ENCODE data around the gene SLC7A8.

Gene SLC7A8

DNA sequence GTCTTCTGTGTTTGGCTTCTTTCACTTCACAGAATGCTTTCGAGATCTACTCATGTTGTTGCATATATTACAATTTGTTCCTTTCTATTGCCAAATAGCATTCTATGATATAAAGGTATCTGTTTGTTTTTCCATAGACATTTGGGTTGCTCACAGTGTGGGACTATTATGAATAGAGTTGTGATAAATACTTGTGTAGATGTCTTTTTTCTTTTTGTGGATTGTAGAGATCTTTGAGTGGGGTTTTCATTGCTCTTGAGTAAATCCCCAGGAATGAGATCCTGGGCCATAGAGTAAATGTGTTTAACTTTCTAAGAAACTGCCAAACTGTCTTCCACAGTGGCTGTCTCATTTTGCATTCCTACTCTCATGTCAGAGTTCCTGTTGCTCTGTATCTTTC lies 39.5 kb downstream of the SLC7A8 start:
- no peak overlapping the region for H3K18ac ChIP-seq (ENCODE audit: low read depth in 1 of 2, low read length in 2 of 2)
- H2BK120ac ChIP-seq (ENCODE audit: low read depth, low read length): no peak overlapping the region
- no peak overlapping the region for H4K91ac ChIP-seq (ENCODE audit: low read length)
- H2BK15ac ChIP-seq (ENCODE audit: low read depth, poor library complexity, severe bottlenecking): no peak overlapping the region
- no peak overlapping the region for H2AK5ac ChIP-seq (ENCODE audit: low read length, severe bottlenecking)
- no peak for DNase-seq
- no peak overlapping the region for H3K4me3 ChIP-seq (ENCODE audit: insufficient read depth in 1 of 2, low read depth in 1 of 2, low read length in 2 of 2)
- WGBS: no CpG with 5 or more reads among the region's 1 CpG
- H3K4ac ChIP-seq (ENCODE audit: low read depth in 1 of 2, low read length in 2 of 2): no peak overlapping the region
- no peak overlapping the region for H2AFZ ChIP-seq (ENCODE audit: low read depth, low read length)
- no peaks in the 10 kb centered on the region for H3K9me3 ChIP-seq (ENCODE audit: control insufficient read depth, low read length)
- H3K4me2 ChIP-seq (ENCODE audit: low read length, poor library complexity, severe bottlenecking): no peak overlapping the region
- H3K36me3 ChIP-seq (ENCODE audit: control insufficient read depth in 1 of 2, insufficient read depth in 2 of 2, low read depth in 1 of 2, low read length in 2 of 2): peaks cover 0 to 39% of the 10 kb centered on the region in 2 experiments
- H3K79me1 ChIP-seq (replicated peaks; ENCODE audit: low read length, poor library complexity, severe bottlenecking): no peaks in the 10 kb centered on the region
- no peak overlapping the region for H2BK5ac ChIP-seq (ENCODE audit: low read depth, low read length, poor library complexity, severe bottlenecking)
- peaks cover 0 to 14% of the 10 kb centered on the region in 2 experiments for H3K27me3 ChIP-seq (ENCODE audit: control insufficient read depth in 1 of 2, insufficient read depth in 1 of 2, low read length in 2 of 2)
- H3K9ac ChIP-seq (ENCODE audit: low read length): no peak overlapping the region
- H2BK12ac ChIP-seq (ENCODE audit: low read length in 2 of 2): no peak overlapping the region
- no peak overlapping the region for H3K23ac ChIP-seq (ENCODE audit: low read length in 2 of 2)
- H3K27ac ChIP-seq (ENCODE audit: low read length, poor library complexity, severe bottlenecking): no peak overlapping the region
- H3K14ac ChIP-seq (ENCODE audit: low read length in 2 of 2): no peak overlapping the region
- H3K4me1 ChIP-seq (ENCODE audit: control insufficient read depth, insufficient read depth, low read depth, low read length): no peaks in the 10 kb centered on the region
- no peak overlapping the region for H4K8ac ChIP-seq (ENCODE audit: low read length)

DNA sequence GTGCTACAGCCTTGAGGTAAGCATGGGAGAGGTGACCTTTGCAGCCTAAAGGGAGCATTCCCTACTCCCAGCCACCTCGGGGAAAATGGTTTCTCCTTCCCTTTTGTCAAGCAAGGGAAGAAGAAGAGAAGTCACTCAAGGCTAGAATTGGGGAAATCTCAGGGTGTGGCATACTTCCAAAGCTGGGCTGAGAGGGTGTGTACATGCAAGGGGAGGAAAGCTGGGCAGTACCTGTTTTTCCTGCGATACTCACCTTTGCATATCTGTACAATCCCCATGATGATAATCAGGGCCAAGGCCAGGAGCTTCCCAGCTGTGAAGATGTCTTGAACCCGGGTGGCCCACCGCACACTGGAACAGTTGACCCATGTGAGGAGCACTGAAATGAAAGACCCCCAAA lies 40.6 kb downstream of the SLC7A8 start:
- no peak overlapping the region for H2AK5ac ChIP-seq (ENCODE audit: low read length, severe bottlenecking)
- no peaks in the 10 kb centered on the region for H3K9me3 ChIP-seq (ENCODE audit: control insufficient read depth, low read length)
- peaks cover 0 to 14% of the 10 kb centered on the region in 2 experiments for H3K27me3 ChIP-seq (ENCODE audit: control insufficient read depth in 1 of 2, insufficient read depth in 1 of 2, low read length in 2 of 2)
- no peak overlapping the region for H3K4me3 ChIP-seq (ENCODE audit: insufficient read depth in 1 of 2, low read depth in 1 of 2, low read length in 2 of 2)
- no peak overlapping the region for H2BK15ac ChIP-seq (ENCODE audit: low read depth, poor library complexity, severe bottlenecking)
- no peak overlapping the region for H2BK5ac ChIP-seq (ENCODE audit: low read depth, low read length, poor library complexity, severe bottlenecking)
- no peak overlapping the region for H3K9ac ChIP-seq (ENCODE audit: low read length)
- H4K91ac ChIP-seq (ENCODE audit: low read length): no peak overlapping the region
- DNase-seq: no peak
- H2AFZ ChIP-seq (ENCODE audit: low read depth, low read length): no peak overlapping the region
- no peak overlapping the region for H4K8ac ChIP-seq (ENCODE audit: low read length)
- H2BK12ac ChIP-seq (ENCODE audit: low read length in 2 of 2): no peak overlapping the region
- no peaks in the 10 kb centered on the region for H3K79me1 ChIP-seq (replicated peaks; ENCODE audit: low read length, poor library complexity, severe bottlenecking)
- peaks cover 0 to 50% of the 10 kb centered on the region in 2 experiments for H3K36me3 ChIP-seq (ENCODE audit: control insufficient read depth in 1 of 2, insufficient read depth in 2 of 2, low read depth in 1 of 2, low read length in 2 of 2)
- no peak overlapping the region for H3K4me2 ChIP-seq (ENCODE audit: low read length, poor library complexity, severe bottlenecking)
- no peaks in the 10 kb centered on the region for H3K4me1 ChIP-seq (ENCODE audit: control insufficient read depth, insufficient read depth, low read depth, low read length)
- no peak overlapping the region for H3K27ac ChIP-seq (ENCODE audit: low read length, poor library complexity, severe bottlenecking)
- H2BK120ac ChIP-seq (ENCODE audit: low read depth, low read length): no peak overlapping the region
- no peak overlapping the region for H3K14ac ChIP-seq (ENCODE audit: low read length in 2 of 2)
- H3K4ac ChIP-seq (ENCODE audit: low read depth in 1 of 2, low read length in 2 of 2): no peak overlapping the region
- 95% methylated on average over 4 of the region's 4 CpGs for WGBS
- no peak overlapping the region for H3K18ac ChIP-seq (ENCODE audit: low read depth in 1 of 2, low read length in 2 of 2)
- no peak overlapping the region for H3K23ac ChIP-seq (ENCODE audit: low read length in 2 of 2)

DNA sequence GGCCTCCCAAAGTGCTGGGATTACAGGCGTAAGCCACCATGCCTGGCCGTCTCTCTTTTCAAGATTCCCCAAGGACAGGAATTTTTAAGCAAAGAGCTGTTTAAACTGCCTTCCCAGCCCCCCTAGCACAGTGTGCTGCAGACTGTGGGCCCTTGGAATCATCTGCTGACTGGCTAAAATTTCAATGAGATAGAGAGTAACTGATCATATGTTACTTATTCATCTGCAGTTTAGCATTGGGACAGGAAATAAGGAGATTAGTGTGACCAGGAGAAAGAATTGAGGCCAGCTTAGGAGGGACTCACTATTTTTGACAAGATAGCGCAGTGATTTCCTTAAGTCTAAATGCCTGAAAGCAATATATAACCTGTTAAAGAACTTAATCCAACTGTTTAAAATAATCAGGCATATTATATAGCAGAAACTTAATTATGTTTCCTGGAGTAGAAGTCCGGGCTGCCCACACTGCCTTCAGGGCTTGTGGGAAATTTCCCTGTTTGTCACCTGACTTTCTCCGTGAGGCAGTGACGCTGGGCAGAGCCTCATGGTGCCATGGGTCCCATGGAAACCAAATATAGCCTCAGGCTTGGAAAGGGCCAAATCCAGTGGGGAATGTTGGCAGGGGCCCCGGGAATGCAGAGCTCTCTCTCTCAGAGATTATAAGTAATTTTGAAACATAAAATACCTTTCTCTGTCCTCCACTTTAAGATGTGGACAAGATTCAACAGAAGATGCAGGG lies 41.6 kb downstream of the SLC7A8 start:
- H4K8ac ChIP-seq (ENCODE audit: low read length): no peak overlapping the region
- no peaks in the 10 kb centered on the region for H3K79me1 ChIP-seq (replicated peaks; ENCODE audit: low read length, poor library complexity, severe bottlenecking)
- no peak overlapping the region for H3K4ac ChIP-seq (ENCODE audit: low read depth in 1 of 2, low read length in 2 of 2)
- H2BK5ac ChIP-seq (ENCODE audit: low read depth, low read length, poor library complexity, severe bottlenecking): no peak overlapping the region
- H3K23ac ChIP-seq (ENCODE audit: low read length in 2 of 2): no peak overlapping the region
- H3K18ac ChIP-seq (ENCODE audit: low read depth in 1 of 2, low read length in 2 of 2): no peak overlapping the region
- no peak overlapping the region for H3K27ac ChIP-seq (ENCODE audit: low read length, poor library complexity, severe bottlenecking)
- no peaks in the 10 kb centered on the region for H3K4me1 ChIP-seq (ENCODE audit: control insufficient read depth, insufficient read depth, low read depth, low read length)
- H3K9me3 ChIP-seq (ENCODE audit: control insufficient read depth, low read length): no peaks in the 10 kb centered on the region
- H2AFZ ChIP-seq (ENCODE audit: low read depth, low read length): no peak overlapping the region
- H2BK120ac ChIP-seq (ENCODE audit: low read depth, low read length): no peak overlapping the region
- 78% methylated on average over 5 of the region's 7 CpGs for WGBS
- H3K36me3 ChIP-seq (ENCODE audit: control insufficient read depth in 1 of 2, insufficient read depth in 2 of 2, low read depth in 1 of 2, low read length in 2 of 2): peaks cover 0 to 52% of the 10 kb centered on the region in 2 experiments
- H4K91ac ChIP-seq (ENCODE audit: low read length): no peak overlapping the region
- H2AK5ac ChIP-seq (ENCODE audit: low read length, severe bottlenecking): no peak overlapping the region
- H3K14ac ChIP-seq (ENCODE audit: low read length in 2 of 2): no peak overlapping the region
- H2BK15ac ChIP-seq (ENCODE audit: low read depth, poor library complexity, severe bottlenecking): no peak overlapping the region
- H2BK12ac ChIP-seq (ENCODE audit: low read length in 2 of 2): no peak overlapping the region
- H3K9ac ChIP-seq (ENCODE audit: low read length): peak overlapping the region; percentile 44
- H3K27me3 ChIP-seq (ENCODE audit: control insufficient read depth in 1 of 2, insufficient read depth in 1 of 2, low read length in 2 of 2): peaks cover 0 to 14% of the 10 kb centered on the region in 2 experiments
- no peak overlapping the region for H3K4me3 ChIP-seq (ENCODE audit: insufficient read depth in 1 of 2, low read depth in 1 of 2, low read length in 2 of 2)
- DNase-seq: peak; percentile 31
- no peak overlapping the region for H3K4me2 ChIP-seq (ENCODE audit: low read length, poor library complexity, severe bottlenecking)

DNA sequence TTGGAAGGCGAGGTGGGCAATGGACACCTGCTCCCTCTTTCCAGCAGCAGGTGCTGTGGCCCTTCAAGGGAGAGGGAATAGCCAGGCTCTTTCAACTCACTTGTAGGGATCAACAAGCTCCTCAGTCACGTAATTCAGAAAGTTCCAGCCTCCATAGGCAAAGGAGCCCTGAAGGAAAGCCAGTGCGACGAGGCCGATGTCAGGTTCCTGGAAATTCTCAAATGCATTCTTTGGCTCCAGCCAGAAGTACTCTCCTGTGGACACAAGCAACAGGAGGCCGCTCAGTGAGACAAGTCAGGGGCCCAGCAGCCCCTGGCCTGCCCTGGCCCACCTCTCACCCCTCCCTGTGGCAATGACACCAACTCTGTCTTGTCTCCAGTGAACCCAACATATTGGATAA lies 43.1 kb downstream of the SLC7A8 start:
- Histone ChIP-seq H2BK5ac (ENCODE audit: low read depth, low read length, poor library complexity, severe bottlenecking) (no peak overlapping the region), H3K23ac (ENCODE audit: low read length in 2 of 2) (no peak overlapping the region), H3K4me3 (ENCODE audit: insufficient read depth in 1 of 2, low read depth in 1 of 2, low read length in 2 of 2) (no peak overlapping the region), H2AK5ac (ENCODE audit: low read length, severe bottlenecking) (no peak overlapping the region), H3K27ac (ENCODE audit: low read length, poor library complexity, severe bottlenecking) (no peak overlapping the region), H3K36me3 (ENCODE audit: control insufficient read depth in 1 of 2, insufficient read depth in 2 of 2, low read depth in 1 of 2, low read length in 2 of 2) (peaks cover 0 to 64% of the 10 kb centered on the region in 2 experiments), H4K91ac (ENCODE audit: low read length) (no peak overlapping the region), H2BK12ac (ENCODE audit: low read length in 2 of 2) (no peak overlapping the region), H3K4ac (ENCODE audit: low read depth in 1 of 2, low read length in 2 of 2) (no peak overlapping the region), H3K27me3 (ENCODE audit: control insufficient read depth in 1 of 2, insufficient read depth in 1 of 2, low read length in 2 of 2) (peaks cover 0 to 14% of the 10 kb centered on the region in 2 experiments), H3K9me3 (ENCODE audit: control insufficient read depth, low read length) (no peaks in the 10 kb centered on the region), H2BK15ac (ENCODE audit: low read depth, poor library complexity, severe bottlenecking) (no peak overlapping the region), H3K4me1 (ENCODE audit: control insufficient read depth, insufficient read depth, low read depth, low read length) (no peaks in the 10 kb centered on the region), H3K9ac (ENCODE audit: low read length) (no peak overlapping the region), H3K4me2 (ENCODE audit: low read length, poor library complexity, severe bottlenecking) (no peak overlapping the region), H3K79me1 (replicated peaks; ENCODE audit: low read length, poor library complexity, severe bottlenecking) (no peaks in the 10 kb centered on the region), H3K14ac (ENCODE audit: low read length in 2 of 2) (no peak overlapping the region), H3K18ac (ENCODE audit: low read depth in 1 of 2, low read length in 2 of 2) (no peak overlapping the region), H2BK120ac (ENCODE audit: low read depth, low read length) (no peak overlapping the region), H4K8ac (ENCODE audit: low read length) (no peak overlapping the region), H2AFZ (ENCODE audit: low read depth, low read length) (no peak overlapping the region)
- 85% methylated on average over 6 of the region's 6 CpGs for WGBS
- no peak for DNase-seq

Data from mesenchymal stem cell (in vitro differentiated cells and primary cell).